ENCODE results near the gene CLEC2B.

DNA sequence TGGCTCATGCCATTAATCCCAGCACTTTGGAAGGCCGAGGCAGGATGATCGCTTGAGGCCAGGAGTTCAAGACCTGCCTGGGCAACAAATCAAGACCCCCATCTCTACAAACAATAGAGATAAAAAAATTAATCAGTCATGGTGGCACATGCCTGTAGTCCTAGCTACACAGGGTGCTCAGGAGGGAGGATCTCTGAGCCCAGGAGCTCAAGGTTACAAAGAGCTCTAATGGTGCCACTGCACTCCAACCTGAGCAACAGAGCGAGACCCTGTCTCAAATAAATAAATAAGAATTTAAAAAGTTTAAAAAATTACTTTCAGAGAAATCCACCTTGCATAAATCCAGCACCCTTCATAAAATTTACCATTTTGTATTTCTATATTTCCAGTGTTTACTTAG is 39.7 kb downstream of the CLEC2B start:
- TF ChIP-seq EZH2 (IDR thresholded peaks at IDR 0.05; ENCODE audit: low read length, missing control alignments): no peak
- TF ChIP-seq, protein P1, sequence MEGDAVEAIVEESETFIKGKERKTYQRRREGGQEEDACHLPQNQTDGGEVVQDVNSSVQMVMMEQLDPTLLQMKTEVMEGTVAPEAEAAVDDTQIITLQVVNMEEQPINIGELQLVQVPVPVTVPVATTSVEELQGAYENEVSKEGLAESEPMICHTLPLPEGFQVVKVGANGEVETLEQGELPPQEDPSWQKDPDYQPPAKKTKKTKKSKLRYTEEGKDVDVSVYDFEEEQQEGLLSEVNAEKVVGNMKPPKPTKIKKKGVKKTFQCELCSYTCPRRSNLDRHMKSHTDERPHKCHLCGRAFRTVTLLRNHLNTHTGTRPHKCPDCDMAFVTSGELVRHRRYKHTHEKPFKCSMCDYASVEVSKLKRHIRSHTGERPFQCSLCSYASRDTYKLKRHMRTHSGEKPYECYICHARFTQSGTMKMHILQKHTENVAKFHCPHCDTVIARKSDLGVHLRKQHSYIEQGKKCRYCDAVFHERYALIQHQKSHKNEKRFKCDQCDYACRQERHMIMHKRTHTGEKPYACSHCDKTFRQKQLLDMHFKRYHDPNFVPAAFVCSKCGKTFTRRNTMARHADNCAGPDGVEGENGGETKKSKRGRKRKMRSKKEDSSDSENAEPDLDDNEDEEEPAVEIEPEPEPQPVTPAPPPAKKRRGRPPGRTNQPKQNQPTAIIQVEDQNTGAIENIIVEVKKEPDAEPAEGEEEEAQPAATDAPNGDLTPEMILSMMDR (conservative IDR thresholded peaks at IDR 0.05 in 1 of 2, IDR thresholded peaks at IDR 0.05 in 1 of 2; ENCODE audit: low read depth in 1 of 2, low read length in 2 of 2): no peak

Measured in fibroblast of lung (primary cell).